Measurements from ENCODE around the gene ZNF408.

- TF ChIP-seq EZH2 (IDR thresholded peaks at IDR 0.05) (no peak), CTCF (IDR thresholded peaks at IDR 0.05 in 2 of 3, conservative IDR thresholded peaks at IDR 0.05 in 1 of 3; ENCODE audit: borderline replicate concordance in 1 of 3, insufficient read depth in 1 of 3, low read depth in 2 of 3, low read length in 2 of 3) (no peak), MAX (IDR thresholded peaks at IDR 0.05) (no peak), SP1 (IDR thresholded peaks at IDR 0.05; ENCODE audit: low read depth) (no peak), POLR2AphosphoS5 (IDR thresholded peaks at IDR 0.05; ENCODE audit: low read depth, low read length) (no peak), EZH2phosphoT487 (IDR thresholded peaks at IDR 0.05; ENCODE audit: borderline replicate concordance) (no peak), SRF (IDR thresholded peaks at IDR 0.05; ENCODE audit: low read depth) (no peak), POLR2A (IDR thresholded peaks at IDR 0.05; ENCODE audit: borderline replicate concordance, extremely low read depth, insufficient read depth, insufficient read length) (no peak), ATF3 (IDR thresholded peaks at IDR 0.05) (no peak), FOSL1 (IDR thresholded peaks at IDR 0.05; ENCODE audit: low read depth) (no peak)
Observed at GRCh38 chr11:46681814-46682213, 19.0 kb upstream of the ZNF408 start.

All from HCT116 (cell line).